T-helper 1 cell treated with Interleukin-12 subunit alpha and Interleukin-12 subunit beta and Interleukin-4 antibody, amounts not matched to agents 30 μg/mL and 1 μg/mL, for 36 hours (primary cell): ENCODE data around the gene SPART.

ENCODE experiments used
- H3K27ac Mint-ChIP-seq: one replicate; pipeline ENCODE4 v1.8.0; 2021; ENCODE audit warnings: mild to moderate bottlenecking, mixed read lengths
- H3K27me3 Mint-ChIP-seq: one replicate; pipeline ENCODE4 v1.8.0; 2021; ENCODE audit warnings: low read depth, mixed read lengths
- H3K36me3 Mint-ChIP-seq: one replicate; pipeline ENCODE4 v1.8.0; 2021; ENCODE audit warnings: low read depth, mixed read lengths
- H3K4me1 Mint-ChIP-seq: one replicate; pipeline ENCODE4 v1.8.0; 2021; ENCODE audit warnings: low read depth, mixed read lengths
- H3K4me3 Mint-ChIP-seq: one replicate; pipeline ENCODE4 v1.8.0; 2021; ENCODE audit warnings: mild to moderate bottlenecking, moderate library complexity, mixed read lengths
- H3K9me3 Mint-ChIP-seq: one replicate; pipeline ENCODE4 v1.8.0; 2021; ENCODE audit warnings: mixed read lengths

The SPART gene

GRCh38 chr13:36360903-36361302 lies 14.7 kb upstream of the SPART start:
- Mint-ChIP-seq H3K27me3 (peaks cover 11% of the 10 kb centered on the region), H3K36me3 (no peaks in the 10 kb centered on the region), H3K27ac (no peak overlapping the region), H3K4me1 (no peaks in the 10 kb centered on the region), H3K9me3 (no peaks in the 10 kb centered on the region), H3K4me3 (no peak overlapping the region)

- H3K4me1 Mint-ChIP-seq, result peaks cover 1% of the 10 kb centered on the region
- H3K27me3 Mint-ChIP-seq, result peaks cover 11% of the 10 kb centered on the region
- no peak overlapping the region for H3K27ac Mint-ChIP-seq
- H3K9me3 Mint-ChIP-seq, result no peaks in the 10 kb centered on the region
- H3K36me3 Mint-ChIP-seq, result no peaks in the 10 kb centered on the region
- H3K4me3 Mint-ChIP-seq, result no peak overlapping the region
Observed at GRCh38 chr13:36359301-36359950, 13.2 kb upstream of the SPART start.

GRCh38 chr13:36358175-36358718 lies 12.1 kb upstream of the SPART start:
- no peaks in the 10 kb centered on the region for H3K36me3 Mint-ChIP-seq
- H3K4me3 Mint-ChIP-seq, result no peak overlapping the region
- peaks cover 8% of the 10 kb centered on the region for H3K27me3 Mint-ChIP-seq
- no peak overlapping the region for H3K27ac Mint-ChIP-seq
- H3K4me1 Mint-ChIP-seq, result peaks cover 1% of the 10 kb centered on the region
- H3K9me3 Mint-ChIP-seq, result no peaks in the 10 kb centered on the region

GRCh38 chr13:36357692-36358091 lies 11.5 kb upstream of the SPART start:
- Mint-ChIP-seq H3K27me3 (peaks cover 7% of the 10 kb centered on the region), H3K4me1 (peaks cover 1% of the 10 kb centered on the region), H3K9me3 (no peaks in the 10 kb centered on the region), H3K4me3 (no peak overlapping the region), H3K36me3 (no peaks in the 10 kb centered on the region), H3K27ac (no peak overlapping the region)

GRCh38 chr13:36357231-36357630 lies 11.0 kb upstream of the SPART start:
- no peak overlapping the region for H3K4me3 Mint-ChIP-seq
- H3K9me3 Mint-ChIP-seq, result no peaks in the 10 kb centered on the region
- H3K36me3 Mint-ChIP-seq, result no peaks in the 10 kb centered on the region

GRCh38 chr13:36356058-36356457 lies 9.9 kb upstream of the SPART start:
- H3K4me3 Mint-ChIP-seq, result no peak overlapping the region
- no peak overlapping the region for H3K27ac Mint-ChIP-seq
- no peaks in the 10 kb centered on the region for H3K36me3 Mint-ChIP-seq
- peaks cover 1% of the 10 kb centered on the region for H3K4me1 Mint-ChIP-seq
- H3K27me3 Mint-ChIP-seq, result peaks cover 7% of the 10 kb centered on the region
- no peaks in the 10 kb centered on the region for H3K9me3 Mint-ChIP-seq

More at GRCh38 chr13:36357231-36357630, 11.0 kb upstream of the SPART start:
- Mint-ChIP-seq H3K27me3 (peaks cover 7% of the 10 kb centered on the region), H3K4me1 (peaks cover 1% of the 10 kb centered on the region), H3K27ac (no peak overlapping the region)

GRCh38 chr13:36355632-36356031 lies 9.4 kb upstream of the SPART start:
- peaks cover 1% of the 10 kb centered on the region for H3K4me1 Mint-ChIP-seq
- H3K27me3 Mint-ChIP-seq, result peaks cover 5% of the 10 kb centered on the region
- H3K9me3 Mint-ChIP-seq, result no peaks in the 10 kb centered on the region
- no peaks in the 10 kb centered on the region for H3K36me3 Mint-ChIP-seq
- no peak overlapping the region for H3K27ac Mint-ChIP-seq
- no peak overlapping the region for H3K4me3 Mint-ChIP-seq

- no peak overlapping the region for H3K27ac Mint-ChIP-seq
- peaks cover 1% of the 10 kb centered on the region for H3K4me1 Mint-ChIP-seq
- H3K9me3 Mint-ChIP-seq, result no peaks in the 10 kb centered on the region
- H3K27me3 Mint-ChIP-seq, result peaks cover under 1% of the 10 kb centered on the region
- no peaks in the 10 kb centered on the region for H3K36me3 Mint-ChIP-seq
- H3K4me3 Mint-ChIP-seq, result no peak overlapping the region
Observed at GRCh38 chr13:36354842-36355623, 8.8 kb upstream of the SPART start.

- peaks cover 1% of the 10 kb centered on the region for H3K4me1 Mint-ChIP-seq
- no peaks in the 10 kb centered on the region for H3K36me3 Mint-ChIP-seq
- no peaks in the 10 kb centered on the region for H3K27me3 Mint-ChIP-seq
- no peaks in the 10 kb centered on the region for H3K9me3 Mint-ChIP-seq
- no peak overlapping the region for H3K27ac Mint-ChIP-seq
- H3K4me3 Mint-ChIP-seq, result no peak overlapping the region
Observed at GRCh38 chr13:36353001-36353400, 6.8 kb upstream of the SPART start.

- H3K27me3 Mint-ChIP-seq, result no peaks in the 10 kb centered on the region
- no peaks in the 10 kb centered on the region for H3K36me3 Mint-ChIP-seq
- no peaks in the 10 kb centered on the region for H3K9me3 Mint-ChIP-seq
- H3K27ac Mint-ChIP-seq, result no peak overlapping the region
- no peak overlapping the region for H3K4me3 Mint-ChIP-seq
- H3K4me1 Mint-ChIP-seq, result peaks cover 1% of the 10 kb centered on the region
Observed at GRCh38 chr13:36352350-36352749, 6.2 kb upstream of the SPART start.

GRCh38 chr13:36347531-36348210 lies 1.5 kb upstream of the SPART start:
- Mint-ChIP-seq H3K9me3 (no peaks in the 10 kb centered on the region), H3K27me3 (no peaks in the 10 kb centered on the region), H3K36me3 (peaks cover 1% of the 10 kb centered on the region), H3K4me1 (peaks cover 30% of the 10 kb centered on the region), H3K27ac (no peak overlapping the region), H3K4me3 (no peak overlapping the region)

- Mint-ChIP-seq H3K9me3 (no peaks in the 10 kb centered on the region), H3K27ac (peak overlapping the region; percentile 97), H3K4me3 (peak overlapping the region; percentile 92), H3K27me3 (no peaks in the 10 kb centered on the region), H3K4me1 (peaks cover 31% of the 10 kb centered on the region), H3K36me3 (peaks cover 1% of the 10 kb centered on the region)
Observed at GRCh38 chr13:36345438-36346221, 564 bp downstream of the SPART start.

GRCh38 chr13:36344886-36345437 lies 1.2 kb downstream of the SPART start:
- Mint-ChIP-seq H3K9me3 (no peaks in the 10 kb centered on the region), H3K4me3 (peak overlapping the region; percentile 92), H3K36me3 (peaks cover 1% of the 10 kb centered on the region), H3K27me3 (no peaks in the 10 kb centered on the region), H3K4me1 (peaks cover 31% of the 10 kb centered on the region), H3K27ac (peak overlapping the region; percentile 93)

- Mint-ChIP-seq H3K27me3 (no peaks in the 10 kb centered on the region), H3K36me3 (peaks cover 1% of the 10 kb centered on the region), H3K9me3 (no peaks in the 10 kb centered on the region), H3K27ac (no peak overlapping the region), H3K4me1 (peaks cover 31% of the 10 kb centered on the region), H3K4me3 (peak overlapping the region; percentile 56)
Observed at GRCh38 chr13:36344173-36344572, 2.0 kb downstream of the SPART start.
